Subcutaneous adipose tissue (tissue), 4 donors: ENCODE results near the gene SLC6A6. TPM values are rescaled to one million over a fixed set of nuclear protein-coding genes. Genes with fewer than 3 reads are reported as not detected.

Experiments
- total RNA-seq, 4 donors: library from RNA; depleted of rRNA; stranded (reverse); fragments of >200 nt; gene quantifications; one replicate each; pipeline ENCODE4 v1.1.0, GENCODE V29; 2016
- TF ChIP-seq, protein P1 (sequence below): fragments of 450-650 bp; IDR thresholded peaks from one replicate; pipeline ENCODE4 v1.5.1; 2016; ENCODE audit warnings: low read depth, mild to moderate bottlenecking, control low read depth, antibody characterized with exemption, moderate library complexity

SLC6A6 gene
- total RNA-seq, 4 donors from 2014 or later = 20.5 to 64.8 (median 30.7) TPM

DNA sequence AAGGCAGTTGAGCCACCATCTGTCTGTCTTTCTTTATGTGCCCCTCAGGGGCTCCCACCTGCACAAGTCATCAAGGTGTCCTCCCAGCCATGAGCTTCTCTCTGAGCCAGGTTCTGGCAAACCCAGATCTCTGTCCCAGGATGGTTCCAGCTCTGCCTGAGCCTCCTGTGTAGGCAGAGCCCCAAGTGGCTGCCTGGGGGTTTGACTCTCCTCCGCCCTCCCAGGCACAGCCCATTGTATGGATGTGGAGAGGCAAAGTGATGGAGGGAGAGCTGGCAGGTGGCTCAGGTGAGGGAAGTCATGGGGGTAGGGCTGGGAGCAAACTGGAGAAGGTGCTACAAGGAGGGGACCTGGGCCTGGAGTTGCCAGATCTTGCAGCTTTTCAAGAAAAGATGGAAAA is 80.9 kb downstream of the SLC6A6 start:
- TF ChIP-seq, protein P1, sequence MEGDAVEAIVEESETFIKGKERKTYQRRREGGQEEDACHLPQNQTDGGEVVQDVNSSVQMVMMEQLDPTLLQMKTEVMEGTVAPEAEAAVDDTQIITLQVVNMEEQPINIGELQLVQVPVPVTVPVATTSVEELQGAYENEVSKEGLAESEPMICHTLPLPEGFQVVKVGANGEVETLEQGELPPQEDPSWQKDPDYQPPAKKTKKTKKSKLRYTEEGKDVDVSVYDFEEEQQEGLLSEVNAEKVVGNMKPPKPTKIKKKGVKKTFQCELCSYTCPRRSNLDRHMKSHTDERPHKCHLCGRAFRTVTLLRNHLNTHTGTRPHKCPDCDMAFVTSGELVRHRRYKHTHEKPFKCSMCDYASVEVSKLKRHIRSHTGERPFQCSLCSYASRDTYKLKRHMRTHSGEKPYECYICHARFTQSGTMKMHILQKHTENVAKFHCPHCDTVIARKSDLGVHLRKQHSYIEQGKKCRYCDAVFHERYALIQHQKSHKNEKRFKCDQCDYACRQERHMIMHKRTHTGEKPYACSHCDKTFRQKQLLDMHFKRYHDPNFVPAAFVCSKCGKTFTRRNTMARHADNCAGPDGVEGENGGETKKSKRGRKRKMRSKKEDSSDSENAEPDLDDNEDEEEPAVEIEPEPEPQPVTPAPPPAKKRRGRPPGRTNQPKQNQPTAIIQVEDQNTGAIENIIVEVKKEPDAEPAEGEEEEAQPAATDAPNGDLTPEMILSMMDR = no peak

DNA sequence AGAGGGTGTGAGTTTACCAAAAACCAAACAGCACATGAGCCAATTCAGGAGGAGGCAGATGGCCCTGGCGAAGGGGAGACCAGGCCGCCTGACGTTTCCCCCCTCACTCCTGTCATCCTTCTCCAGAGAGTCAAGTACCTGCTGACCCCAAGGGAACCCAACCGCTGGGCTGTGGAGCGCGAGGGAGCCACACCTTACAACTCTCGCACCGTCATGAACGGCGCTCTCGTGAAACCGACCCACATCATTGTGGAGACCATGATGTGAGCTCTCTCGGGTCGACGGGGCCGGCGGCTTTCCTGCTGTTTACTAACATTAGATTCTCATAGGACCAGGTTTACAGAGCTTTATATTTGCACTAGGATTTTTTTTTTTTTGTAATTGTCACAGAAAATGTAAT is 82.3 kb downstream of the SLC6A6 start:
- TF ChIP-seq, protein P1 = no peak

DNA sequence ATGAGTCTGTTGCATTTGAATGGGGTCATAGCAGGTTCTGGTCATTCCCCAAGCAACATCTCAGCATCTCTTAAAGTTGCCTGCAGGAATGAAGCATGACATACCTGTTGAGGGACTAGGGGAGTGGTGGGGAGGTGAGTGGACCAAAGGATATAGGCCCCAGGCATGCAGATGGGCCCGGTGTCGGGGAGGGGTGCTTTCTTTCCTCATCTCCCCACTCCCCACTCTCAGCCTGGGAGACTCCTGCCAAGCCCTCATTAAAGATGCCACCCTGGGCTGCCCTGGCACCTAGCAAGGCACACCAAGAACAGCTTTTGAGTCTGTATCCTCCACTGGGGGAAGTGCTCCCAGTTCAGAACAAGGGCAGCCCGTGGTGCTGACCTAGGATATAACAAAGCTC is 83.6 kb downstream of the SLC6A6 start:
- TF ChIP-seq, protein P1 = no peak

DNA sequence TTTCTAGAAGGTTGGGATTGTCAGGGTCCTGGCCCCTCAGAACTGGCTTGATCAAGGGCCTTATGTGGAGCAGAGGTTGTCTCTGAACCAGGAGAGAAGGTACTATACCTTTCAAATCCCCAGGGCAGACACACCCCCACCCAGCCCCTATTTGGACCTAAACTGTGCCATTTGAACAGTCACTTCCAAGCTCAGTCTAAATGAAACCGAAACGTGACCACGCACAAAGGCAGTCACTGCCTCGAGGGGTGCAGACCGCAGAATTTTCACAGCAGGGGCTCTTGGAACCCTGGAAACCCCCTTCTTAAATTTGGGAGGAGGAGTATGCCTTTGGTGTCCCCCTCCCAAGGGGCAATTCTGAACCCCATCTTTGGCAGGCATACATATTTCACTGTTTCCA is 84.1 kb downstream of the SLC6A6 start:
- TF ChIP-seq, protein P1 = no peak

DNA sequence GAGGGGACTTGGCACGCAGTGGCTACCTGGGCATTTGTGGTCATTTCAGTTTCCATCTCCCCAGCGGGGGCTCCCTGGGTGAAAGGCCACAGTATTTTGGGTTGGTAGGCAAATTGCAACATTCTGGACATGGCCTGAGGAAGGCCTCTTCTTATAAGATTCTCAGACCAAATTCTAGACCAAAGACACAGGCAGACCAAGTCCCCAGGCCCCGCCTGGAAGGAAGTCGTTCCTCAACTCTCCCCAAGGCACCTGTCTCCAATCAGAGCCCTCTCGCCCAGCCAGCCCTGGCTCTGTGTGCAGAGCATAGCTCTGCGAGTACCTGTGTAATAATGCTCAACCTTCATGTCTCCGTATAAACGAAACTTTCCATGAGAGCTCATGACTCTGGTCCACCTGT is 84.7 kb downstream of the SLC6A6 start:
- TF ChIP-seq, protein P1 = no peak

DNA sequence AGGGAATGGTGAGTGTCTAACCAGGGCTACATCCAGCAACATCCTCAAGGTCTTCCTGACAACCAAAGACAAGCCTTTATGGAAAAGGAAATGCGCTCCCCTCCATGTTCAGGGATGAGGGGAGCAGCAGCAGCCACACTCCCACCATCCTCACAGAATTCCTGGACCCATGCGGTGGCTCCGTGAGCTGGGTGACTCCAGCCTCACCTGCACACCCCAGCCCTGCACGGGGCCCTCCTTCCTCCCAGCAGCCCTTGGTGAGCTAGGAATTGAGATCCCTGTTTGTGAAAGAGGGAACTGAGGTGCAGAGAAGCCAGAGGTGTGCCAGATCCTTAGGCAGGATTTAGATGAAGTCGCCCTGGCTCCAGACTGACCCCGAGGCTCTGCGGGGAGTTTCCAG is 85.4 kb downstream of the SLC6A6 start:
- TF ChIP-seq, protein P1 = no peak

DNA sequence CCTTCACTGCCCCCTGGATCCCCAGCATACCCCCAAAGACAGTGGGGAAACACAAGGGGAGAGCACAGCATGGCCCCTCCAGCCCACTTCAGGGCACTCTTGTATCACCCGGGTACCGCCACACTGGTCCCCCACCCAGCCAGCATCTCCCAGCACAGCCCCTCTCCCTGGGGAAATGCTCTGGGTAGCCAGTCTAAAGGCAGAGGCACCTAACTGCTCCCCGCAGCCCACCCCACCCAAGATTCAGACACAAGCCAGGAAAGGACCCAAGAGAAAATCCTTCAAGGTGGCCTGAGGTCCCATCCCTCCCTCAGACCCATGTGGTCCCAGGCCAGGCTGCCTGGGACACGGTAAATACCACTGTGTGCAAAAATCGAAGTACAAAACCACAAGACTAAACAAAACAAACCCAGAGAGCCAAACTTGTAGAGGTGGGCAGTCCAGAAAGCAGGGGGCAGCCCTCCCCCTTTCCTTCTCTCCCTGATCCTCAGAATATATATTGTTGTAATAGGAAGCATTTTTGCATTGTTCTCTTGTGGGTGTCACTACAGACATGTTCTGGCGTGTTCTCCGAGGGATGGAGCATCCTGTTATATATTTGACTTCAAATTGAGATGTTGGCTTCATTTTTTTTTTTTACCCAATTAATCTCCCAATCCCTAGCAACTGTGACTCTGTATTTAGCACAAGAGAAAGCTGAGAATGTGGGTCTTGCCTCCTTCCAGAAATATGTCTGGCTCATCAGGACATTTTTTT is 86.1 kb downstream of the SLC6A6 start:
- TF ChIP-seq, protein P1 = no peak
